Gastroesophageal sphincter (tissue), 4 donors: ENCODE measurements around the gene ADAMTSL2. TPM values are rescaled to one million over a fixed set of nuclear protein-coding genes. Genes with fewer than 3 reads are reported as not detected.

Source experiments
- ATAC-seq: fragments of 150-250 bp; one replicate; pipeline ENCODE4 v1.9.1; 2016; ENCODE audit warnings: mild to moderate bottlenecking, moderate library complexity
- H3K27ac ChIP-seq, 4 donors: fragments of 200-600 bp; sonication (generic) in 3 of 4; 1 replicate in 3 of 4; 2 replicates in 1 of 4; pipeline ENCODE4 v1.5.1; 2016 to 2019
- H3K27me3 ChIP-seq: fragments of 200-600 bp; sonication (generic); one replicate; pipeline ENCODE4 v1.5.1; 2019
- H3K36me3 ChIP-seq, 2 donors: fragments of 200-600 bp; sonication (generic); one replicate each; pipeline ENCODE4 v1.5.1; 2019; ENCODE audit warnings: control low read depth in 1 of 2
- H3K4me1 ChIP-seq, 3 donors: fragments of 200-600 bp; sonication (generic); 1 replicate in 2 of 3; 2 replicates in 1 of 3; pipeline ENCODE4 v1.5.1; 2016 to 2019; ENCODE audit warnings: control low read depth in 2 of 3
- H3K4me3 ChIP-seq, 2 donors: fragments of 200-600 bp; sonication (generic); one replicate each; pipeline ENCODE4 v1.5.1; 2019; ENCODE audit warnings: mild to moderate bottlenecking in 1 of 2, moderate library complexity in 1 of 2
- H3K9me3 ChIP-seq, 3 donors: fragments of 200-600 bp; sonication (generic); one replicate each; pipeline ENCODE4 v1.5.1; 2017 to 2019; ENCODE audit warnings: control low read depth in 2 of 3
- EP300 ChIP-seq: sonication (generic); formaldehyde crosslinking; IDR thresholded peaks from one replicate; pipeline ENCODE4 v1.6.1; 2017; ENCODE audit warnings: antibody characterized with exemption, mild to moderate bottlenecking
- POLR2A ChIP-seq, 2 donors: fragments of 450-650 bp; IDR thresholded peaks; one replicate each; pipeline ENCODE4 v1.6.1; 2017; ENCODE audit warnings: antibody characterized with exemption in 2 of 2, mild to moderate bottlenecking in 2 of 2, moderate library complexity in 1 of 2
- POLR2AphosphoS5 ChIP-seq: sonication (generic); formaldehyde crosslinking; IDR thresholded peaks from one replicate; pipeline ENCODE4 v1.6.1; 2017; ENCODE audit warnings: antibody characterized with exemption
- WGBS, 2 donors: methylation state at CpG; one replicate each; pipeline ENCODE4 v1.1.5; 2018; ENCODE audit warnings: low coverage in 1 of 2; 5-methylcytosine and 5-hydroxymethylcytosine counted together
- total RNA-seq, 4 donors: library from RNA; depleted of rRNA; stranded (reverse); fragments of >200 nt; gene quantifications; one replicate each; pipeline ENCODE4 v1.1.0, GENCODE V29; 2016
- TF ChIP-seq, protein P1 (sequence below), 4 experiments: fragments of 200-600 bp in 2 of 4; fragments of 450-650 bp in 2 of 4; sonication (generic) in 1 of 4; IDR thresholded peaks; one replicate each; pipeline ENCODE4 v1.5.1; 2017 to 2019; ENCODE audit warnings: antibody characterized with exemption in 4 of 4, mild to moderate bottlenecking in 2 of 4, moderate library complexity in 2 of 4

ADAMTSL2 gene
- total RNA-seq, 4 donors from 2014 or later, result 2.0 to 5.8 (median 3.1) TPM

DNA sequence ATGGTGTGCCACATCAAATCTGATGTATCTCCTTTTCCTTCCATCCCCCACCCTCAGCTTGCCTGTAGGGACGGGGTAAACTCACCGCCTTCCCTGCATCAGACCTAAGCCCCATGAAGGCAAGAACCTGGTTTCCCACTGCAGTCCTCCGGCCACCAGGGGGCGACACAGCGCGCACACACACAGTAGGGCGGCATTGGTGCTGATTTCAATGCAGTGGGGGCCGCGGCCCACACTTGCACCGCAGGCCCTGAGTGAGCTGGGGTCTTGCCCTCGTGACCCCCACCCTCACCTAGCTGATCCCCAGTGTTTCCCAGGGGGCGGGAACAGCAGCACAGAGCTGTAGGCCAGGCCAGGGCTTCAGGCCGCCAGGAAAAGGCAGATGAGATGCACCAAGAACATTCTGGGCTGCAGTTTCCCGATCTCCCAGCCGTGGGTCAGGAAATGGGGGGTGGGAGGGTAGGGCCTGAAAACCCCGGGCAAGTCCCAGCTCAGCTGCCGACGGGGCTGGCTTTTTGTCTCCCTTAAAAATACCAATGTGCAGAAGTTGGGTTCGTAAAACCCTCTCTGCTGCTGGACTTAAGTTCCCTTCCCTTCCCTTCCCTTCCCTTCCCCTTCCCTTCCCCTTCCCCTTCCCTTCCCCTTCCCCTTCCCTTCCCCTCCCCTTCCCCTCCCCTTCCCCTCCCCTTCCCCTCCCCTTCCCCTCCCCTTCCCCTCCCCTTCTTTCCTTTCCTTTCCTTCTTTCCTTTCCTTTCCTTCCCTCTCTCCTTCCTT lies 55.1 kb downstream of the ADAMTSL2 start:
- Histone ChIP-seq H3K27me3 (peaks cover 88% of the 10 kb centered on the region), H3K36me3 (no peaks in the 10 kb centered on the region), H3K9me3 (no peaks in the 10 kb centered on the region), H3K27ac (no peak overlapping the region), H3K4me1 (peaks cover 0 to 15% (median 0%) of the 10 kb centered on the region in 3 donors), H3K4me3 (no peak overlapping the region)
- TF ChIP-seq POLR2AphosphoS5 (no peak), POLR2A (IDR thresholded peaks at IDR 0.05) (no peak), EP300 (no peak)
- TF ChIP-seq, protein P1, sequence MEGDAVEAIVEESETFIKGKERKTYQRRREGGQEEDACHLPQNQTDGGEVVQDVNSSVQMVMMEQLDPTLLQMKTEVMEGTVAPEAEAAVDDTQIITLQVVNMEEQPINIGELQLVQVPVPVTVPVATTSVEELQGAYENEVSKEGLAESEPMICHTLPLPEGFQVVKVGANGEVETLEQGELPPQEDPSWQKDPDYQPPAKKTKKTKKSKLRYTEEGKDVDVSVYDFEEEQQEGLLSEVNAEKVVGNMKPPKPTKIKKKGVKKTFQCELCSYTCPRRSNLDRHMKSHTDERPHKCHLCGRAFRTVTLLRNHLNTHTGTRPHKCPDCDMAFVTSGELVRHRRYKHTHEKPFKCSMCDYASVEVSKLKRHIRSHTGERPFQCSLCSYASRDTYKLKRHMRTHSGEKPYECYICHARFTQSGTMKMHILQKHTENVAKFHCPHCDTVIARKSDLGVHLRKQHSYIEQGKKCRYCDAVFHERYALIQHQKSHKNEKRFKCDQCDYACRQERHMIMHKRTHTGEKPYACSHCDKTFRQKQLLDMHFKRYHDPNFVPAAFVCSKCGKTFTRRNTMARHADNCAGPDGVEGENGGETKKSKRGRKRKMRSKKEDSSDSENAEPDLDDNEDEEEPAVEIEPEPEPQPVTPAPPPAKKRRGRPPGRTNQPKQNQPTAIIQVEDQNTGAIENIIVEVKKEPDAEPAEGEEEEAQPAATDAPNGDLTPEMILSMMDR (IDR thresholded peaks at IDR 0.05), result peak in 2 of 4 experiments; percentile 8 to 36
- 43 to 67% methylated on average over 4 to 5 of the region's 19 CpGs for WGBS, 2 donors
- no peak for ATAC-seq

DNA sequence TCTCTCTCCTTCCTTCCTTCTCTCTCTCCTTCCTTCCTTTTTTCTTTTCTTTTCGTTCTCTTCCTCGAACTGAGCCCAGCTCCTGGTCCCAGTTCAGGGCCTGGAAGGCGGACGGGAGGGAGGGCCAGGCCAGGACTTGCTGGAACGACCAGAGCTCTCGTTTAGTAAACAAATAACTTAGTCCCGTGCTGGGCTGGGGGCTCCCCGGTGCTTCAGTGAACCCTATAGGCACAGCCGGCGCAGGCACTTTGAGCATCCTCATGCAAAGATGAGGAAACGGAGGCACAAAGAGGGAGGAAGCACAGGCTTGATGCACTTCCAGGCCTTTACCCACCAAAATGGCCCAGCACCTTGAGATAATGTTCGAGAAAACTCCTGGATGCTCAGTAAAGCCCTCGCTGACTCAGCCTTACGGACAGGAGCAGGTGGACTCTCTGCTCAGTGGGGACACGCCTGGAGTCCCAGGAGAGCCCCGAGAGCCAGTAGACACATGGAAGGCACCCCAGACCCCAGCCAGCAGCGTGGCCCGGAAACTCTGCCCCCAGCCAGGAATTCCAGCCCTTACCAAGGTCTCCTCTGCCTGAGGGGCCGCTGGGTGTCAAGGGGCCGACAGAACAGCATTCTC lies 55.8 kb downstream of the ADAMTSL2 start:
- Histone ChIP-seq H3K4me3 (no peak overlapping the region), H3K9me3 (no peaks in the 10 kb centered on the region), H3K27me3 (peaks cover 88% of the 10 kb centered on the region), H3K4me1 (peaks cover 0 to 8% (median 0%) of the 10 kb centered on the region in 3 donors), H3K36me3 (no peaks in the 10 kb centered on the region), H3K27ac (no peak overlapping the region)
- TF ChIP-seq POLR2A (IDR thresholded peaks at IDR 0.05) (no peak), POLR2AphosphoS5 (no peak), EP300 (no peak)
- TF ChIP-seq, protein P1 (IDR thresholded peaks at IDR 0.05), result no peak
- no peak for ATAC-seq
- WGBS, 2 donors, result 40 to 77% methylated on average over 5 to 7 of the region's 20 CpGs

- no peak for ATAC-seq
- no peaks in the 10 kb centered on the region for H3K4me1 ChIP-seq
- H3K27me3 ChIP-seq, result peaks cover 85% of the 10 kb centered on the region
- WGBS, 2 donors, result 90% methylated on average over 2 of the region's 17 CpGs; no CpG with 5 or more reads in 1 of the 2 donors
- H3K27ac ChIP-seq, result no peak overlapping the region
- TF ChIP-seq POLR2AphosphoS5 (no peak), EP300 (no peak), POLR2A (IDR thresholded peaks at IDR 0.05) (no peak)
- TF ChIP-seq, protein P1 (IDR thresholded peaks at IDR 0.05), result no peak
- no peaks in the 10 kb centered on the region for H3K36me3 ChIP-seq
- no peak overlapping the region for H3K4me3 ChIP-seq
- H3K9me3 ChIP-seq, result peaks cover 0 to 1% (median 0%) of the 10 kb centered on the region in 3 donors
Measured at GRCh38 chr9:133591116-133591910, 56.8 kb downstream of the ADAMTSL2 start.

- Histone ChIP-seq H3K4me3 (no peak overlapping the region), H3K27me3 (peaks cover 78% of the 10 kb centered on the region), H3K36me3 (no peaks in the 10 kb centered on the region), H3K9me3 (peaks cover 0 to 8% (median 0%) of the 10 kb centered on the region in 3 donors), H3K4me1 (no peaks in the 10 kb centered on the region), H3K27ac (no peak overlapping the region)
- TF ChIP-seq EP300 (no peak), POLR2AphosphoS5 (no peak), POLR2A (IDR thresholded peaks at IDR 0.05) (no peak)
- TF ChIP-seq, protein P1 (IDR thresholded peaks at IDR 0.05), result no peak
- WGBS, 2 donors, result 47% methylated on average over 5 of the region's 10 CpGs; no CpG with 5 or more reads in 1 of the 2 donors
- ATAC-seq, result no peak
Measured at GRCh38 chr9:133591985-133592384, 57.5 kb downstream of the ADAMTSL2 start.
